Stimulated activated CD8-positive, alpha-beta memory T cell treated with anti-CD3 and anti-CD28 coated beads, Interleukin-2, amount 100 ng/mL, for 1 hour (primary cell): ENCODE results near the gene DDX19B.
"Not testable (repeated sequence)": the region's sequence is repeated elsewhere in the genome, so short reads cannot be mapped to it uniquely, and the experiment has no call there.

Experiments used
- DNase-seq, 2 donors: peaks; one replicate each; pipeline ENCODE4 v3.0.0-alpha.2; 2020; ENCODE audit warnings: low read depth in 2 of 2

DDX19B gene

GRCh38 chr16:70298988-70299938 is at the start of gene DDX19B:
TSS of gene DDX19B (plus strand) at chr16:70299186. CDS start at chr16:70299298, 112 bp downstream.
- DNase-seq: peak; percentile 29

DNA sequence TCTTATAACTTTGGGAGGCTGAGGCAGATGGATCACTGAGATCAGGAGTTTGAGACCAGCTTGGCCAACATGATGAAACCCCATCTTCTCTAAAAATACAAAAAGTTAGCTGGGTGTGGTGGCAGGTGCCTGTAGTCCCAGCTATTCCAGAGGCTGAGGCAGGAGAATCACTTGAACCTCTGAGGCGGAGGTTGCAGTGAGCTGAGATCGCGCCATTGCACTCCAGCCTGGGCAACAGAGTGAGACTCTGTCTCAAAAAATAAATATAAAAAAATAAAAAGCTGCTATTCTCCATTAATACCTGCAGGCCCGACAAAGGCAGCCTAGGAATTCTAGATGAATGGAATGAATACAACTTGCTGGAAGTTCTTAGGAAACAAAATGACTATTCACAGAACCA is 49.3 kb upstream of the DDX19B start:
- DNase-seq: not testable (repeated sequence)

DNA sequence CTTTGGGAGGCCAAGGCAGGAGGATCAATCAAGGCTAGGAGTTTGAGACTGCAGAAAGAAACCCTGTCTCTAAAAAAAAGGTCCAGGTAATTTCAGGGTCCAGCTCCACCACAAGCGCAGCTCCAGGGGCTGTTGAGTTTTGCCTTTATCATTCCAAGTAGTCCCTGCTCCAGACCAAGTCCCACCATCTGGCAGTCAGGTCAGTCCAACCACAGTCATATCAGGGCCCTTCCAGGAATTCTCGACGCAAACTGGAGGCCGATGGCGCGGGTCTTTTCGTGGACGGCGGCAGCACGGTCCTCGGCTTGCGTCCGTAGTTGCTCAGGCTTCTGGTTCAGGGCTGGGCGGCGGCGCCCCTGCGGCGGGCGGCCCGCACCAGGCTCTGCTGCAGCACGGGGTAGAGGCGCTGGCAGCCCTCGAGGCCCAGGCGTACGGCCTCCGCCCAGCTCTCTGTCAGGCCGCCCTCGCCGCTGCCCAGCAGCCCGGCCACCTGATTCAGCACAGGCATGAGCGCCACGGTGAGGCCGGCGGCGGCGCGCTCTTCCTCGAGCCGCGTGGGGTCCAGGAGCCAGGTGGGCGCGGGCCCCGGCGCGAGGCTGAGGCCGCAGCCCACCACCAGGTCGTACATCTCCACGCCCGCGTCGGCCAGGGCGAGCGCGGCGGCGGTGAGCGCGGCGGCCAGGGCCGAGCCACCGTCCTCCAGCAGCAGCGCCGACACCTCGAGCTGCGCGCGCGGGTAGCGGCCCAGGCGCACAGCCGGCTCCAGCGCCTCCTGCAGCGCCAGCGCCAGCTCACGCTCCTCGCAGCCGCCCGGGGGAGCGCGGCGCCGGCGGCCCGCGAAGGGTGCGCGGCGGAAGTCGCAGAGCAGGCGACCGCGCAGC is 48.0 kb upstream of the DDX19B start:
- DNase-seq: peak in 1 of 2 donors; percentile 15

- peak; percentile 83 to 85 for DNase-seq
Measured at GRCh38 chr16:70251629-70252354, 47.2 kb upstream of the DDX19B start, which contains the start of gene EXOSC6. TSS of gene EXOSC6 (minus strand) at chr16:70251940. CDS start at chr16:70251900, 40 bp downstream.

DNA sequence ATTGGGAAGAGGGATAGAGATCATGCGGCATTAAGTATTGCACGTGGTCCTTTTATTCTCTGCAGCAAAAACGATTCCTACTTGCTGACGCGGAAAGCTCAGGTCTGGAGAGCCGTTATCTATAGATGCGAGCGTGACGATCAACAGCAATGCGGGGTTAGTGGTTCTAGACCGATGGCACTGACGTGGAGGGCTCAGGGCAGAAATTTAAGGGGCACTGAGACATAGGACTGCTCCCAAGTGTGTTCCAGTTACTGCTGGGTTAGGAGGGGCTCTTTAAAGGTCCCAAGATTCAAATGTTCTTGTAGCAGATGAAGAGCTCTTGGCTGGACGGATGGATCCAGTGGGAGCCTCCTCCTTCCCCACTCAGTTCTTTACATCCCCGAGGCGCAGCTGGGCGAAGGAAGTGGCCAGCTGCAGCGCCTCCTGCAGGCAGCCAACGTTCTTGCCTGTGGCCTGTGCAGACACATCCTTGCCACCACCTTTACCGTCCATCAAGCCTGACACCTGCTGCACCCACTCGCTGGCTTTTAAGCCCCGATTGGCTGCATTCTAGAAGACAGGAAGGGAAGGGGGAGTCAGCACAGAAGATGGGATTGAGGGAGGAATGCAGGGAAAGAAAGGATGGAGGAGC is 46.5 kb upstream of the DDX19B start:
- no peak for DNase-seq

DNA sequence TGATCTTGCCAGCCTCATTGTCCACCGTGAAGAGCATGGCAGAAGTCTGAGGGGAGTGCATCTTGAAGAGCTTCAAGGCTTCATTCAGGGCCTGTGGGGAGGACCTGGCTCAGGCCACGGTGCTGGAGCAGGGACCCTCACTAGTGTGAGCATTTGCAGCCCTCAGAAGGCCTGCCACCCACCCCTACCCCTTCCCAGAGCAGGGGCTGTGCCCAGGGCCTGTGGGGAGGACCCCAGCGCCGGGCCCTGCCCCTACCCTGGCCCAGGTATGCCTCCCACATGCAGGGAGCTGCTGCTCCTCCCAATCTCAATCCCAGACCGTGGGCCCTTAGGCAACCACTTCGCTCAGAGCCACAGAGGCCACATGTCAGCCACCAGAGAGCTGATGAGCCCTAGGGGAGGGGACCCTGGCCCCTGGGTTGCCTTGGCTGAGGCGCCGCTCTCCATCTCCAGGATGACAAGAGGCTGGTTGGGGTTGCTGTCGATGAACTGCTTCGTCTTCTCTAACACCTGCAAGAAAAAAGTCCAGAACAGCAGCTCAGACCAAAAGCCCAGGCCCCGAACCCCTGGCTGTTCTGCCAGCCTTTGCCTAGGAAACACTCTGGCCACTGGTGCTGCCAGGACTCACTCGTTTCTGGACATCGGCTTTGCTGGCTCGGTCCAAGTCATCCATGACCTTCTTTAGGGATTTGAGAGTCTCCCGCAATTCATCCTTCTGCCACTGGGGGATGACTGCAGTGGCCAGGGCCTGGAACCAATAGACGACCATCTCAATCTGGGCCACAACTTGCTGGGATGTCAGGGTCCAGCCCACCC is 45.5 kb upstream of the DDX19B start:
- DNase-seq: no peak

DNA sequence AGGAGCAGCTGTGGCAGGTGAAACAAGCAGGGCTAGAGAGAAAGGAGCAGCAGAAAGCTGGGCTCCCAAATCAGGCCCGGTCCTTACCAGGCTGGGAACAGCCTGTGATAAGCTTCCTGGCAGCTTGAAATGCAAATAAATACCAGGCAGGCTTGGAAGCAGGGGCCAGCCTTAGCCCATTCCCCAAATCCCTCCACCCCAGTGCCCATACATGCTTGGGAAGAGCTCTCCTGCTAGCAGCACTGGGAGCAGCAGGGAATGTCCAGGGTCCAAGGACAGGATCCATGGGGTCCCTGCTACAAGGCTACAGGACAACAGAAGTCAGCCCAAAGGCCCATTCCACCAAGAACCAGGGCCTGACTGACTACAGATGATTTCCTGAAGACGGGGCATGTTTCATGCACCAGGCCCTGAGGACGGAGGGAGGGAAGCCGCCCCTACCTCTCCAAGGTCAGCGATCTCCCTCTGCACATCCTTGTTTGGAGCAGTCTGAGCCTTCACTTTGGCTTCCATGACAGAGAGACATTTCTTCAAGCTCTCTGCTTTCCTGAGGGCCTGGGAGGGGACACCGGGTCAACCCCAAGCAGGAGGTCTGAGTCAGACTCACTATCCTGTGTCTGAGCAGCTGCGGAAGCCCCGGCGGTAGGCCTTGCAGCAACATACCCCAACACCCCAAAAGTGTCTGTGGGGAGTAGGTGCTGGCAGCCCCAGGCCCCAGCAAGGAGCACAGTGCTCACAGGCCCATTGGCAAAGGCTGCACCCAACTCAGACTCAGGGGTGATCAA is 44.6 kb upstream of the DDX19B start:
- DNase-seq: no peak

DNA sequence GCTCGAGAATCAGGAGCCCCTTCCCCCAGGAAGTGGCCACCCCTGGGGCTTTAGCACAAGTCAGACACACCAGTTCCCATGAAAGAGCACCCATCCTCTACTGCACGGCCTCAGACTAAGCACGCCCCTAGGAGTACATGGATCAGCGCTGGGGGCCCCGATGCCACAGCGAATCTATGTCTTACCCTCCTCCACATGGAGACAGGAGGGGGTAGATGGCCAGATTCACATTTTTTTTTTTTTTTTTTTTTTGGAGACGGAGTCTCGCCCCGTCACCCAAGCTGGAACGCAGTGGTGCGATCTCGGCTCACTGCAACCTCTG is 44.1 kb upstream of the DDX19B start:
- no peak for DNase-seq

- DNase-seq: no peak
Measured at GRCh38 chr16:70255574-70255973, 43.4 kb upstream of the DDX19B start.

- DNase-seq: no peak
Measured at GRCh38 chr16:70257391-70257790, 41.6 kb upstream of the DDX19B start.

DNA sequence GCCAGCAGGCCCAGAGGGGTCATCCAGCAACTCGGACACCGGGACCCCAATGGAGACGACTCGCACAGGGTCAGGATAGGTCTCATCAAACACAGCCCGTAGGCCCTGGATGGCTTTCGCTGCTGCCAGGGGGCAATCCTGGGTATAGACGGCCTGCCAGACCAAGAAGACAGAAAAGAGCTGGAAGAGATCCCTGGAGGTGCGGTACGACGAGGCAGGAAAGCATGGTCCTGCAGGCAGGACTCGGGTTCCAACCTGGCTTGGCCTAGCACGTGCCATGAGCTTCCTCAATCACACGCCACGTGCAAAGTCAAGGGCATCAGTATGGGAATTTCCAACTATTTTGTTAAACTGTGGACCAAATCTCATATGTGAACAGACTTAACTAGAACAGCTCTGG is 40.9 kb upstream of the DDX19B start:
- DNase-seq: no peak

DNA sequence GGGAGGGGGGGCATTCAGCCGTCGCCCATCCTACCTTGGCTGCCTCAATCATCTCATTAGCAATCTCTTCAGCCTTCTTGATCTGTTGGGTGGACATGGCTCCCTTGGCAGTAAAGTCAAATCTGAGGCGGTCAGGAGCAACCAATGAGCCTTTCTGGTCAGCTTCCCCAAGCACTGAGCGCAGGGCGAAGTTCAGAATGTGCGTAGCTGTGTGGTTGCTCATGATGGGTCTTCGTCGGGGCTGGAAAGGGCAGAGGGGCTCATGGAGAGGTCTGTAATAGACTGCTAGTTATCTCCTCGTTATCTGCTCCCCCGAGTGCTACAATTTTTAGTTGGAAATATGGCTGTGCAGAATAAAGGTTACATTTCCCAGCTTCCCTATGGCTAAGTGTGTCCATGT is 40.0 kb upstream of the DDX19B start:
- DNase-seq: no peak

DNA sequence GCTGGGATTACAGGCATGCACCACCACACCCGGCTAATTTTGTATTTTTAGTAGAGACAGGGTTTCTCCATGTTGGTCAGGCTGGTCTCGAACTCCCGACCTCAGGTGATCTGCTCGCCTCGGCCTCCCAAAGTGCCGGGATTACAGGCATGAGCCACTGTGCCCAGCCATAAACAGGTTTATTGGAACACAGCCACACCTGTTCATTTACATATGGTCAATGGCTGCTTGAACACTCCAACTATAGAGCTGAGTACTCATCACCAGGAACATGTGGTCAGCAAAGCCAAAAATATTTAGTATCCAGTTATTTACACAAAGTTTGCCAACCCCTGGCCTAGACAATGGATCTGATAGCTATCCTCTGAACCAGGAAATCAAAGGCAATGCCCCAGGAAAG is 39.1 kb upstream of the DDX19B start:
- not testable (repeated sequence) for DNase-seq

DNA sequence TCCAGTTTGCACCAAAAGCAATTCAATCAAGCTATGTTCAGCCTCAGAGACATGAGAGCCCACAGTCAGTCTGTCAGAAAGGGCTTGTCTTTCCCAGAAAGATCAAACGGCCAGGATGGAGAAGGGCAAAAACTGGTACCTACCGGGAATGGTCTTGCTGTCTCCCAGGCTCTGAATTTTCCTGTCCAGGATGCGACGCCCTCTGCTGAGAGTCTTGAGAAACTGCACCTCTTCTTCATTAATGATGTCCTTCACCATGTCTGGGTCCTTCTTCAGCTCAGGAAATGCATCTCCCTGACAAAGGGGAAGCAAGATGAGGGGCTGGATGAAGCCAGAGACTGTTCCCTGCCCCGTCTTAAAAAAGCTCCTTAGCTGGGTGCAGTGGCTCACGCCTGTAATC is 31.5 kb upstream of the DDX19B start:
- no peak for DNase-seq

GRCh38 chr16:70267922-70268321 is 31.1 kb upstream of the DDX19B start:
- DNase-seq: not testable (repeated sequence)

GRCh38 chr16:70269471-70269870 is 29.5 kb upstream of the DDX19B start:
- no peak for DNase-seq

DNA sequence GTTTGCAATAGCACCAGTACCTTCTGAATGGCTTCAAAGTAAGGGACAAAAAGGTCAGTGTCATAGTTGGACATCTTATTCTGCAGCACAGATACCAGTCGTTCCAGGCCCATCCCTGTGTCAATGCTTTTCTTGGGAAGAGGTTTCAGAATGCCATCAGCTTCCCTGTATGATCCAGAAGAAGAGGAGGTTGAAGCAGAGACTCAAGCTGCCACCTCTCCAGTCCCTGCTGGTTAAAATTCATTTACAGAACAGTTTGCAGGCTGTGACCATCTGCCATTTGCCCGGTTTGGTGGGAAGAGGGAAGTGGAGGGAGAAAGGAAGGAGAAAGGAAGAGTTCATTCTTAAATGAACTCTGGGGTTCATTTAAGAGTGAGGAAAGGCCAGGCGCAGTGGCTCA is 28.8 kb upstream of the DDX19B start:
- DNase-seq: no peak

- no peak for DNase-seq
Measured at GRCh38 chr16:70271696-70272095, 27.3 kb upstream of the DDX19B start.

GRCh38 chr16:70276392-70276791 is 22.6 kb upstream of the DDX19B start:
- no peak for DNase-seq
